Endothelial cell of umbilical vein (primary cell): ENCODE measurements around the gene TEAD4. TPM values are rescaled to one million over a fixed set of nuclear protein-coding genes. Genes with fewer than 3 reads are reported as not detected.

Source experiments
- BruUV-seq: library from RNA; stranded (reverse); fragments of 400-500 nt; replicated peaks from 2 replicates; lab custom pipeline; 2021; lab: Mats Ljungman, UMichigan
- CTCF ChIA-PET: fragments of 300-600, 350-600 bp; sonication (Branson Sonifier 250); formaldehyde crosslinking; loops from one replicate; lab custom pipeline; 2021; ENCODE audit warnings: antibody characterized with exemption, inconsistent platforms; lab: Charles Lee
- POLR2A ChIA-PET: fragments of 300-600, 350-600 bp; sonication (Branson Sonifier 250); formaldehyde crosslinking; loops from one replicate; lab custom pipeline; 2021; ENCODE audit warnings: antibody characterized with exemption, inconsistent platforms; lab: Charles Lee
- DNase-seq: peaks from one replicate; pipeline ENCODE4 v3.0.0-alpha.2; 2011; ENCODE audit warnings: low read depth, low spot score
- FAIRE-seq: peaks from 2 replicates; lab custom pipeline; 2011; peaks lifted over from hg19 to GRCh38; lab: Jason Lieb, UNC
- H2AFZ ChIP-seq: 2 replicates; pipeline ENCODE4 v1.6.0; 2012; ENCODE audit warnings: low read depth, low read length, control low read depth, inconsistent platforms
- H3K27ac ChIP-seq: 2 replicates; pipeline ENCODE4 v1.5.1; 2011; ENCODE audit warnings: low read depth, mild to moderate bottlenecking, control low read depth, low read length, moderate library complexity; ENCODE audit not compliant: insufficient read depth
- H3K27me3 ChIP-seq, 2 experiments: 2 replicates each; pipeline versions ENCODE4 v1.6.0 to v1.6.1; 2011; ENCODE audit warnings: low read length in 2 of 2, mixed read lengths in 1 of 2; ENCODE audit not compliant: control insufficient read depth in 2 of 2, insufficient read depth in 2 of 2
- H3K36me3 ChIP-seq, 2 experiments: 2 replicates in 1 of 2; 3 replicates in 1 of 2; pipeline ENCODE4 v1.5.1; 2011; ENCODE audit warnings: low read length in 2 of 2, mild to moderate bottlenecking in 1 of 2, moderate library complexity in 1 of 2; ENCODE audit not compliant: control insufficient read depth in 2 of 2, insufficient read depth in 2 of 2; ENCODE audit errors: extremely low read depth in 1 of 2
- H3K4me1 ChIP-seq: 3 replicates; pipeline ENCODE4 v1.5.1; 2011; ENCODE audit warnings: mild to moderate bottlenecking, low read length; ENCODE audit not compliant: control insufficient read depth, insufficient read depth; ENCODE audit errors: extremely low read depth
- H3K4me2 ChIP-seq: 2 replicates; pipeline ENCODE4 v1.6.1; 2011; ENCODE audit warnings: low read length, control low read depth, mixed read lengths; ENCODE audit not compliant: insufficient read depth
- H3K4me3 ChIP-seq, 3 experiments: fragments of 200-600 bp in 1 of 3; sonication (generic), shearing (Covaris generic) in 1 of 3; replicated peaks in 1 of 3; 2 replicates each; pipeline ENCODE4 v1.5.1; 2011 to 2016; ENCODE audit warnings: control low read depth in 3 of 3, low read length in 3 of 3, mild to moderate bottlenecking in 2 of 3, inconsistent platforms in 1 of 3, low read depth in 1 of 3, moderate library complexity in 1 of 3; ENCODE audit not compliant: insufficient read depth in 1 of 3
- H3K79me2 ChIP-seq: 2 replicates; pipeline ENCODE4 v1.6.0; 2012; ENCODE audit warnings: low read length, inconsistent platforms; ENCODE audit not compliant: control insufficient read depth, insufficient read depth
- H3K9ac ChIP-seq: replicated peaks from 2 replicates; pipeline ENCODE3; 2011; ENCODE audit warnings: low read length, control low read depth; ENCODE audit not compliant: insufficient read depth; ENCODE audit errors: extremely low read depth
- H3K9me1 ChIP-seq: replicated peaks from 3 replicates; pipeline ENCODE4 v1.6.0; 2011; ENCODE audit warnings: mild to moderate bottlenecking, low read length; ENCODE audit not compliant: control insufficient read depth, insufficient read depth; ENCODE audit errors: extremely low read depth
- H3K9me3 ChIP-seq: replicated peaks from 2 replicates; pipeline ENCODE4 v1.5.1; 2012; ENCODE audit warnings: low read length, inconsistent platforms; ENCODE audit not compliant: control insufficient read depth, insufficient read depth
- H4K20me1 ChIP-seq: replicated peaks from 2 replicates; pipeline ENCODE3; 2011; ENCODE audit warnings: mild to moderate bottlenecking, low read length; ENCODE audit not compliant: control insufficient read depth, insufficient read depth; ENCODE audit errors: extremely low read depth
- CTCF ChIP-seq, 2 donors: IDR thresholded peaks; 1 replicate in 1 of 2; 2 replicates in 1 of 2; pipeline ENCODE4 v1.5.1; 2011; ENCODE audit warnings: low read length in 2 of 2, mild to moderate bottlenecking in 2 of 2, moderate library complexity in 2 of 2, control low read depth in 1 of 2, inconsistent platforms in 1 of 2, low read depth in 1 of 2; ENCODE audit not compliant: insufficient read depth in 1 of 2; ENCODE audit errors: extremely low read depth in 1 of 2
- EZH2 ChIP-seq: IDR thresholded peaks from 2 replicates; pipeline ENCODE4 v1.6.1; 2012; ENCODE audit warnings: borderline replicate concordance, low read depth, mild to moderate bottlenecking, moderate library complexity, low read length, inconsistent platforms; ENCODE audit not compliant: severe bottlenecking
- FOS ChIP-seq: IDR thresholded peaks from 2 replicates; pipeline ENCODE4 v1.6.1; 2011; ENCODE audit warnings: mild to moderate bottlenecking, low read length, moderate library complexity, borderline replicate concordance; ENCODE audit not compliant: insufficient read depth
- GATA2 ChIP-seq: IDR thresholded peaks from 2 replicates; pipeline ENCODE4 v1.7.0; 2011; ENCODE audit warnings: low read depth, mild to moderate bottlenecking, moderate library complexity, mixed read lengths, low read length; ENCODE audit not compliant: insufficient read length, insufficient read depth
- JUN ChIP-seq: IDR thresholded peaks from 2 replicates; pipeline ENCODE4 v1.6.1; 2011; ENCODE audit warnings: borderline replicate concordance, low read depth; ENCODE audit not compliant: insufficient read length, insufficient read depth
- MAX ChIP-seq: IDR thresholded peaks from 2 replicates; pipeline ENCODE4 v1.6.1; 2011; ENCODE audit not compliant: insufficient read depth, insufficient read length
- MYC ChIP-seq: IDR thresholded peaks from one replicate; pipeline ENCODE4 v1.6.1; 2011; ENCODE audit warnings: mild to moderate bottlenecking, low read depth, low read length
- POLR2A ChIP-seq: IDR thresholded peaks from 2 replicates; pipeline ENCODE4 v1.6.1; 2012; ENCODE audit warnings: low read depth, mild to moderate bottlenecking, control low read depth, low read length
- POLR2AphosphoS5 ChIP-seq: IDR thresholded peaks from 2 replicates; pipeline ENCODE4 v1.6.1; 2012; ENCODE audit warnings: low read depth, mild to moderate bottlenecking, control low read depth, low read length, moderate library complexity; ENCODE audit not compliant: insufficient read depth
- dilution Hi-C: fragments of 300-500 bp; cut with MboI; formaldehyde crosslinking; loops from one replicate; pipeline ENCODE4 v1.15.0; 2019; ENCODE audit warnings: low sequenced_read_pairs; ENCODE audit not compliant: extremely low pct_ligation_motif_present
- intact Hi-C: fragments of 100-400 bp; cut with micrococcal nuclease; formaldehyde crosslinking; loops from one replicate; pipeline ENCODE4 v1.10.0; 2022
- polyA plus RNA-seq, 4 experiments: library from polyadenylated mRNA; depleted of rRNA in 3 of 4; stranded (reverse) in 3 of 4; unstranded in 1 of 4; fragments of >200 nt; gene quantifications; 2 replicates each; pipeline versions ENCODE4 v1.2.1 to v1.2.3, GENCODE V29; 2011 to 2012; ENCODE audit warnings: missing spikeins in 1 of 4
- total RNA-seq: library from RNA; stranded (reverse); gene quantifications from 2 replicates; pipeline ENCODE4 v1.2.3, GENCODE V29; 2021

TEAD4 gene
- total and polyA plus RNA-seq, 2 donors (not counting 3 experiments of a cell fraction or from before 2014, with no cell fraction given) = 34.4 to 46.0 TPM

- H4K20me1 ChIP-seq = no peaks in the 10 kb centered on the region
- H3K79me2 ChIP-seq = peaks cover 50% of the 10 kb centered on the region
- CTCF ChIA-PET = interaction anchor here (0.5 to 1.4 kb wide), 6 partner anchors 9 to 99 kb away, joined by 3 to 5 read pairs (median 3); no protein-coding TSS in a partner anchor
- H3K9me3 ChIP-seq = no peaks in the 10 kb centered on the region
- peaks cover 0 to 13% of the 10 kb centered on the region in 2 experiments for H3K36me3 ChIP-seq
- BruUV-seq = no TSS peak
- no peak for TF ChIP-seq CTCF (IDR thresholded peaks at IDR 0.05; ENCODE audit: extremely low read depth in 1 of 2, insufficient read depth in 1 of 2, low read depth in 1 of 2, low read length in 2 of 2)
- TF ChIP-seq MYC = no peak
- TF ChIP-seq EZH2 = no peak
- no peak for TF ChIP-seq POLR2A
- TF ChIP-seq POLR2AphosphoS5 = no peak
- no peak for TF ChIP-seq GATA2
- TF ChIP-seq MAX = no peak
- no peak for TF ChIP-seq FOS
- TF ChIP-seq JUN = no peak
- H3K27me3 ChIP-seq = no peaks in the 10 kb centered on the region
- H3K4me1 ChIP-seq = peaks cover 16% of the 10 kb centered on the region
- H3K9ac ChIP-seq = no peak overlapping the region
- H3K27ac ChIP-seq = peak overlapping the region; percentile 25
- DNase-seq (peak; percentile 58), FAIRE-seq (peak; percentile 4)
- peak overlapping the region; percentile 60 for H3K4me2 ChIP-seq
- peak overlapping the region in 2 of 3 experiments; percentile 12 to 23 for H3K4me3 ChIP-seq
- intact Hi-C loops (loop anchor here (1.0 kb wide), 1 partner anchor 9 kb away; no protein-coding TSS in a partner anchor), dilution Hi-C loops (no loop called here)
- peak overlapping the region; percentile 66 for H2AFZ ChIP-seq
- POLR2A ChIA-PET = interaction anchor here (0.6 kb wide), 1 partner anchor 11 kb away, joined by 9 read pairs; no protein-coding TSS in a partner anchor
- no peaks in the 10 kb centered on the region for H3K9me1 ChIP-seq
Observed at GRCh38 chr12:2974560-2974971, 15.4 kb downstream of the TEAD4 start.
